ENCODE data around the gene TCF23.
"Not testable (repeated sequence)": the region's sequence is repeated elsewhere in the genome, so short reads cannot be mapped to it uniquely, and the experiment has no call there.

The TCF23 gene

DNA sequence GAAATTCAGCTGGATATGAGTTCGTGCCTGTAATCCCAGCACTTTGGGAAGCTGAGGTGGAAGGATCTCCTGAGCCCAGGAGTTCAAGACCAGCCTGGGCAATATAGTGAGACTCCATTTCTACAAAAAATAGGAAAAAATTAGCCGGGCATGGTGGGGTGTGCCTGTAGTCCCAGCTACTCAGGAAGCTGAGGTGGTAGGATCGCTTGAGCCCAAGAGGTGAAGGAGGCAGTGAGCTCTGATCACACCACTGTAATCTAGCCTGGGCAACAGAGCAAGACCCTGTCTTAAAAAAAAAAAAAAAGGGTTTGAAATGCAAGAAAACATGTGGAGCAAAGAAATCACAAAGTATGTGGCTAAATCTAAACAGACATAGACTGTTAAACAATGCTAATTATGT lies 39.7 kb upstream of the TCF23 start:
- H3K4me3 ChIP-seq (ENCODE audit: low read depth, low read length): no peak overlapping the region
- TF ChIP-seq CTCF (IDR thresholded peaks at IDR 0.05; ENCODE audit: low read depth, low read length, missing control alignments): no peak
- no peak for DNase-seq (ENCODE audit: low read depth)
- in situ Hi-C loops (cut with HindIII; ENCODE audit: low sequenced_read_pairs): no loop called here

DNA sequence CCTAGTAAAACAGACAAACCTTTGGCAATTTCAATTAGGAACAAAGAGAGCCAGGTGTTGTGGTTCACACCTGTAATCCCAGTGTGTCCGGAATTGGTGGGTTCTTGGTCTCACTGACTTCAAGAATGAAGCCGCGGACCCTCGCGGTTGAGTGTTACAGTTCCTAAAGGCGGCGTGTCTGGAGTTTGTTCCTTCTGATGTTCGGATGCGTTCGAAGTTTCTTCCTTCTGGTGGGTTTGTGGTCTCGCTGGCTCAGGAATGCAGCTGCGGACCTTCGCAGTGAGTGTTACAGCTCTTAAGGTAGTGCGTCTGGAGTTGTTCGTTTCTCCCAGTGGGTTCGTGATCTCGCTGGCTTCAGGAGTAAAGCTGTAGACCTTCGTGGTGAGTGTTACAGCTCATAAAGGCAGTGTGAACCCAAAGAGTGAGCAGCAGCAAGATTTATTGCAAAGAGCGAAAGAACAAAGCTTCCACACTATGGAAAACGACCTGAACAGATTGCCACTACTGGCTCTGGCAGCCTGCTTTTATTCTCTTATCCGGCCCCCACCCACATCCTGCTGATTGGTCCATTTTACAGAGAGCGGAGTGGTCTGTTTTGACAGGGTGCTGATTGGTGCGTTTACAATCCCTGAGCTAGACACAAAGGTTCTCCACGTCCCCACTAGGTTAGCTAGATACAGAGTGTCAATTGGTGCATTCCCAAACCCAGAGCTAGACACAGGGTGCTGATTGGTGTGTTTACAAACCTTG lies 38.0 kb upstream of the TCF23 start:
- DNase-seq (ENCODE audit: low read depth); H3K4me3 ChIP-seq (ENCODE audit: low read depth, low read length): not testable (repeated sequence)
- in situ Hi-C loops (cut with HindIII; ENCODE audit: low sequenced_read_pairs): loop anchor here (5.0 to 10.0 kb wide), 2 partner anchors 84 to 137 kb away; no protein-coding TSS in a partner anchor

- not testable (repeated sequence) for DNase-seq (ENCODE audit: low read depth); H3K4me3 ChIP-seq (ENCODE audit: low read depth, low read length)
- in situ Hi-C loops (cut with HindIII; ENCODE audit: low sequenced_read_pairs): loop anchor here (5.0 to 10.0 kb wide), 2 partner anchors 83 to 136 kb away; no protein-coding TSS in a partner anchor
These were observed 37.3 kb upstream of the TCF23 start for GRCh38 chr2:27111392-27112078.

GRCh38 chr2:27115519-27115918 lies 33.3 kb upstream of the TCF23 start:
- DNase-seq (ENCODE audit: low read depth): no peak
- in situ Hi-C loops (cut with HindIII; ENCODE audit: low sequenced_read_pairs): loop anchor here (10.0 kb wide), 1 partner anchor 79 kb away; no protein-coding TSS in a partner anchor
- no peak for TF ChIP-seq CTCF (IDR thresholded peaks at IDR 0.05; ENCODE audit: low read depth, low read length, missing control alignments)
- no peak overlapping the region for H3K4me3 ChIP-seq (ENCODE audit: low read depth, low read length)

DNA sequence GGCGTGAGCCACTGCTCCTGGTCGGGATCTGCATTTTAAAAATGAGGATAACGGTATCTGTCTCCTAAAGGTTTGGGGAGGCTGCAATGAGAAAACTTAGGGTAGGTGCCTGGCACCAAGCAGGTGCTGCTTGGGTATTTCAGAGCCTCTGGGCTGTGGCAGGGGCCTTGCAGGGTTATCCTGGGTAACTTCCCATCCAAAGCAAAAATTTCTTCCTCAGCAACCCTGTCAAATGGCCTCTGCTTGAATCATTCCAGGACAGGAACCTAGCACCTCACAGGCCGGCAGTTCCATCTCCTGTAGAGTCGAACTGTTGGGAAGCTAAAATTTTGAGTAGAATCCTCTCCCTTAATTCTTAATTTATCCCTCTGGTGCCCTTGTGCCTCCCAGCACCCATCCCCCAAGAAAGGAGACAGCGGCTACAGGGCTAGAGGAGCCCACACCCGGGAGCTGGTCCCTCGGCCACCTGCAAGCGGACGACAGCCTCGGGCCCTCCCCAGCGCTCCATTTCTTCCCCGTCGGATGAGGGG lies 30.7 kb upstream of the TCF23 start:
- no peak for DNase-seq (ENCODE audit: low read depth)
- TF ChIP-seq CTCF (IDR thresholded peaks at IDR 0.05; ENCODE audit: low read depth, low read length, missing control alignments): no peak
- in situ Hi-C loops (cut with HindIII; ENCODE audit: low sequenced_read_pairs): loop anchor here (10.0 kb wide), 1 partner anchor 77 kb away; no protein-coding TSS in a partner anchor
- H3K4me3 ChIP-seq (ENCODE audit: low read depth, low read length): peak overlapping the region; percentile 33

DNA sequence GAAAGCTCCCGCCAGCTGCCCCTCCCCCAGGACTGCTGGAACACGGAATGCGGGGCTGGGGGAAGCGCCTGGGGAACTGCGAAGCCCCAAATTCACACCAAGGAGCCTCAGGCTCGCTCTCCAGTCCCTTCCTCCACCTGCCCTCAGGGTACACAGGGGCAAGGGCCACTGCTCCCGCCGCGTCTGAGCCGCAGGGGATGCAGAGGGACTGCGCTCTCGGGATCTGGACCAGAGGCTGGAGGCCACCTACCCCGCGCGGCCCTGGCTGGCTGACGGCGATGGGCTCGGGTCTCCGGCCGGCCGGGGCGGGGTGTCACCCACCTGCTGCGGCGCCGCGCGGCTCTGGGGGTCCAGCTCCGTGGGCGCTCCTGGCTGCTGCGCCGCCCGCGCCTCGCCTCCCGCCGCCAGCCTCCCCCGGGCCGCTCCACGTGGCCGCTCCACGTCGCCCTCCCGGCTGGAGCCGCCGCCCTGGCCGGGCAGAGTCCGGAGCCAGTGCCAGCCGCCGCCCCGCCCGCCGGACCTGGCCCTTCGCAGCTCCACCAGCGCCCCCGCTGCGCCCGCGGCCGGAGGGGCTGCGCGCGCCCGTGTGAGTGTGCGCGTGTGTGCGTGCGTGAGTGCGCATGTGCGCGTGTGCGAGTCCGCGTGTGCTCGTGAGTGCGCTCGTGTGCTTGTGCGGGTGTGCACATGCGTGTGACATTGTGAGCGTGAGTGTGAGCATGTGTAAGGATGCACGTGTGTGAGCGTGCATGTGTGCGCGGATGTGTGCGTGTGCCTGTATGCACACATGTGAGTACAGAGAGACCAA lies 30.1 kb upstream of the TCF23 start, which contains the start of gene CGREF1:
CGREF1 (minus strand) TSS at position 604 of the 805 bp plus-strand sequence. CDS start 14,762 bp downstream, outside the sequence.
- no peak for TF ChIP-seq CTCF (IDR thresholded peaks at IDR 0.05; ENCODE audit: low read depth, low read length, missing control alignments)
- in situ Hi-C loops (cut with HindIII; ENCODE audit: low sequenced_read_pairs): loop anchor here (10.0 kb wide), 1 partner anchor 76 kb away; no protein-coding TSS in a partner anchor
- DNase-seq (ENCODE audit: low read depth): no peak
- H3K4me3 ChIP-seq (ENCODE audit: low read depth, low read length): peak within 1 kb of the TSS; percentile 33

GRCh38 chr2:27119330-27119670 lies 29.5 kb upstream of the TCF23 start:
- in situ Hi-C loops (cut with HindIII; ENCODE audit: low sequenced_read_pairs): loop anchor here (10.0 kb wide), 1 partner anchor 76 kb away; no protein-coding TSS in a partner anchor
- not testable (repeated sequence) for DNase-seq (ENCODE audit: low read depth)
- peak overlapping the region; percentile 33 for H3K4me3 ChIP-seq (ENCODE audit: low read depth, low read length)
